NCI-H1417 treated with DMSO at 0.1 percent for 48 hours (cell line): ENCODE measurements around the gene CHD2.
"Not testable (repeated sequence)": the region's sequence is repeated elsewhere in the genome, so short reads cannot be mapped to it uniquely, and the experiment has no call there.

Experiments
- DNase-seq: peaks from one replicate; lab custom pipeline; 2025; lab: John Stamatoyannopoulos, UW

Gene CHD2

DNA sequence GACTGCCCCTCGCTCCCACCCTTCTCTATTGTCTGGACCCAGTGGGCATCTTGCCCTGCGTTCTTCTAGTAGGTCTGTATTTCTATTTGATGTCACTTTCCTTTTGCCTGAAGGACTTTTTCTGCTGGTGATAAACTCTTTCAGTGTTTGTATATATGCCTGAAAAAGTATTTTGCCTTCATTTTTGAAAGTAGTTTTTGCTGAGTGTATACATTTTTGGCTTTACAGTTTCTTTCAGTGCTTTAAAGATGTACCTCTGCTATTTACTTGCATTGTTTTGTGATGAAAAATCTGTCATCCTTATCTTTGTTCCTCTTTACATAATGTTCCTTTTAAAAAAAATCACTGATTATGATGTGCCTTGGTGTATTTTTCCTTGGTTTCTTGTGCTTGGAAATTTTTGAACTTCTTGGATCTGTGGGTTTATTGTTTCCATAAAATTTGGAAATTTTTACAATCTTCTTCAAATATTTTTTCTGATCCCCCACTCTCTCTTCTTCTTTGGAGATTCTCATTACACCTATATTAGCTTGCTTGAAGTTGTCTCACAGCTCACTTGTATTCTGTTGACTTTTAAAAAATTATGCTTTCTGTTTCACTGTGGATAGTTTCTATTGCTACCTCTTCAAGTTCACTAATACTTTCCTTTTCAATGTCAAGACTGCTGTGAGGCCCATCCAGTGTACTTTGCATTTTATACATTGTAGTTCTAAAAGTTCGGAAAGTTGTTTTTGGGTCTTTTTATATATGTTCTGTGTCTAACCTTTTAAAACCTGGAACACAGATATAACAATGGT, 121.0 kb downstream of the CHD2 start:
- DNase-seq, result no peak

GRCh38 chr15:93024293-93024692, 124.2 kb downstream of the CHD2 start:
- DNase-seq, result no peak

DNA sequence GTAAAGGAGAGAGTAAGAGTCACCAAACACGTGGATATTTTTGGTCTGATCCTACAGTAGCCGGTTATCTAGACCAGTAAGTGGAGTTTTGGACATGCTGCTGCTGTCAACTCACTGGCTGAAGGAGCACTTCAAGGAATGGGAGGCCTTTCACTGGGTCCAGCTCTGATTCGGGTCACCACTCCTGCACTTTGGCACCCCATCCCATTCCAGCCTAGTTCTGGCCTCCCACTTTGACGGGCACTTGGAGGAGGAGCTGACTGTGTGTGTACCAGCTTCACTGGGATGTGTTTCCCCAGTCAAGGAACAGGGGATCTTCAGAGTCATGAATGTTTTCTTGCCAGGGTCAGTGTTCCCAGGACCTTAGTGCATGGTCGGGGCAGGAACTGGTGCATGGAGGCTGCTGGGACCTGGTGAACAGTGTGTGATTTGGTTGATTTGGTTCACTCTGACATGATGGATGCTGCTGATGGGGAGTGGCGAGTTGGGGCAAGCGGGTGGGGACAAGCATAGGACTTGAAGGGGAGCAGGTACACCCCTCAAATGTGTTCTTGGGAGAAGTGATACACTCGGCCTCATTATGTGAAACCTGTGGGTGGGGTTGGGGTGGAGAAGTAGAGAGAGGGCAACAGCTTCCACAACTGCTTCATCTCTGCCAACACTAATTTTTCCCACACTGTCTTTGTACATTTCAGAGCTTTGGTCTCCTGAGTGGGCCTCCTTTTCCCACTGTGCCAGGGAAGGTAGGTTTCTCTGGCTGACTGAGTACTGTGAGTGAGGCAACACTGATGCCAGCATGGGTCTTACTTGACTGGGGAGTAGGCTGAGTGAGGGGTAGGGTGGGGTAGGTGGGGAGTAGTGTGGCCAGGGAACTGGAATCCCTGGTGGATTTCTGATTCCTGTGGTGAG, 124.8 kb downstream of the CHD2 start:
- DNase-seq, result no peak

GRCh38 chr15:93025625-93025982, 125.5 kb downstream of the CHD2 start:
- DNase-seq, result no peak

- DNase-seq, result no peak
Observed at GRCh38 chr15:93026380-93026817, 126.3 kb downstream of the CHD2 start.

GRCh38 chr15:93027413-93027812, 127.3 kb downstream of the CHD2 start:
- DNase-seq, result no peak

DNA sequence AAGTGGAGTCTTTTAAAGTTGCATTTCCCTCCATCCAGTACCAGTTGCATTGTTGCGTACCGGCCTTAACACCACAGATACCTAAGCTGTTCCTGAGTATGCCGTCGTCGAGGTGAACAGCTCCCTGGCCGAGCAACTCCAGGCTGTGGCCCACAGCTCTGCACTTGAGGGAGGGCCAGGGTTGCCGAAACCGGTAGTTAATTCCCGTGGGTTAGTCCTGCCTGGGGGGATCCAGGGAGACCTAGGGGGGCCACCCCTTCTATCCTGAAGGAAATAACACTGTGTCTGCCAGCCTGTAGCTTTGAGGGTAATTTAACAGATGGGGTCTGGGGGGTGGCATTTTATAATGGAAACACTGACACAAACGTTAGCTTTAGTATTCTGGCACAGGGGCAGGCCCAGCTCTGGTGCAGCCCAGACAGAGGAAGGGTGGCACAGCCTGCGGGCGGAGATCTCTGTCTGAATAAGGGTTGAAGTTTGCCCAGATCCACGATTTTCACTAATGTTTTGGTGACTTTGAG, 128.0 kb downstream of the CHD2 start:
- DNase-seq, result no peak

- DNase-seq, result no peak
Observed at GRCh38 chr15:93028632-93029213, 128.6 kb downstream of the CHD2 start.

GRCh38 chr15:93029214-93029835, 129.2 kb downstream of the CHD2 start:
- DNase-seq, result no peak

- DNase-seq, result no peak
Observed at GRCh38 chr15:93029836-93030429, 129.8 kb downstream of the CHD2 start.

GRCh38 chr15:93030430-93031102, 130.4 kb downstream of the CHD2 start:
- DNase-seq, result peak; percentile 14

- no peak for DNase-seq
Observed at GRCh38 chr15:93031103-93031464, 131.0 kb downstream of the CHD2 start.

GRCh38 chr15:93031557-93032384, 131.6 kb downstream of the CHD2 start:
- DNase-seq, result not testable (repeated sequence)

DNA sequence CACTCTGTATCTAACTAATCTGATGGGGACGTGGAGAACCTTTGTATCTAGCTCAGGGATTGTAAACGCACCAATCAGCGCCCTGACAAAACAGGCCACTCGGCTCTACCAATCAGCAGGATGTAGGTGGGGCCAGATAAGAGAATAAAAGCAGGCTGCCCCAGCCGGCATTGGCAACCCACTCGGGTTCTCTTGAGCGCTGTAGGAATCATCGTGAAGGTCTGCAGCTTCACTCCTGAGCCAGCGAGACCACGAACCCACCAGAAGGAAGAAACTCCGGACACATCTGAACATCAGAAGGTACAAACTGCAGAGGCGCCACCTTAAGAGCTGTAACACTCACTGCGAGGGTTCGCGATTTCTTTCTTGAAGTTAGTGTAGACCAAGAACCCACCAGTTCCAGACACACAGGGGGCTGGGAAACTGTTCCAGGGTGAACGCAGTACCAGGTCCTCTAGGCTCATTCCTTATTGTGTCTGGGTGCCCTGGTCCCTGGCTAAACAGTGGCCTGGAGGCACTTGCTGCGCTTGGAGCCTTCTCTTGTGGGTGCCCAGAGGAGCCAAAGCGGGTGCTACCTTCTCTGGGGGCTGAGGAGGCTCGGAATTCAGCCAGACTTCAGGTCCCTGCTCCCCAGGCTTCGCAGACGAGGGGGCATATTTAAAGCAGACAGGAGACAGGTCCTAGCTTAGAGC, 132.5 kb downstream of the CHD2 start:
- not testable (repeated sequence) for DNase-seq

- no peak for DNase-seq
Observed at GRCh38 chr15:93033434-93034045, 133.4 kb downstream of the CHD2 start.

DNA sequence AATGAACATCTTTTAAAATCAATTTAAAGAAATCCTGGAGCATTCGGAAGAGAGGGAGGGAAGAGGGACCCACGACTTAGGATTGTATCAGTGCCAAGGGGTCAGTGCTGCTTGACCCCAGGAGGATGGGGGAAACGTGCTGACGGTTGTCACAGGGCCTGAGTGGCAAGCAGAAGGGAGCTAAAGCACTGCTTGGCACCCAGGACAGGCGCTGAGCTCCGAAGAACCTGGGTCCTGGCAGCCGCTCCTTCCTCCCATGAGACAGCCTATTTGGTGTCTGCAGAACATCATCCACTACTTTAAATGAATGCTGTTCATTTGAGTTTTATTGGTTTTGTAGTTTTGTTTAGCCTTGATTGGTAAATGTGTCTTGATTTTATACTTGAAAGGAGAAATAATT, 134.4 kb downstream of the CHD2 start:
- DNase-seq, result no peak

GRCh38 chr15:93035092-93035915, 135.2 kb downstream of the CHD2 start:
- no peak for DNase-seq
